NT2/D1 (cell line): Measurements from ENCODE around the gene GLIS2.

Experiments
- DNase-seq: peaks from one replicate; pipeline ENCODE4 v3.0.0-alpha.2; 2011; ENCODE audit warnings: low read depth, low spot score
- H3K27me3 ChIP-seq: 2 replicates; pipeline ENCODE4 v1.6.0; 2011; ENCODE audit warnings: mild to moderate bottlenecking; ENCODE audit not compliant: insufficient read length, insufficient read depth
- H3K36me3 ChIP-seq: 2 replicates; pipeline ENCODE4 v1.6.1; 2011; ENCODE audit warnings: mild to moderate bottlenecking, low read length, mixed read lengths; ENCODE audit not compliant: insufficient read depth, insufficient read length
- H3K4me1 ChIP-seq: 2 replicates; pipeline ENCODE4 v1.5.1; 2011; ENCODE audit not compliant: insufficient read depth, insufficient read length
- H3K4me3 ChIP-seq: 2 replicates; pipeline ENCODE4 v1.5.1; 2011; ENCODE audit warnings: low read depth; ENCODE audit not compliant: insufficient read length
- H3K9ac ChIP-seq: 2 replicates; pipeline ENCODE4 v1.6.0; 2011; ENCODE audit warnings: low read depth; ENCODE audit not compliant: insufficient read length
- H3K9me3 ChIP-seq: 2 replicates; pipeline ENCODE4 v1.5.1; 2011; ENCODE audit warnings: mild to moderate bottlenecking, low read length; ENCODE audit not compliant: insufficient read depth
- SUZ12 ChIP-seq: IDR thresholded peaks from 2 replicates; pipeline ENCODE4 v1.6.1; 2011; ENCODE audit not compliant: insufficient read length, insufficient read depth; ENCODE audit errors: extremely low read depth
- YY1 ChIP-seq: IDR thresholded peaks from 2 replicates; pipeline ENCODE4 v1.6.1; 2011; ENCODE audit not compliant: insufficient read length, insufficient read depth
- ZNF274 ChIP-seq: IDR thresholded peaks from 2 replicates; pipeline ENCODE4 v1.6.1; 2011; ENCODE audit warnings: mild to moderate bottlenecking, low read depth, low read length

Gene GLIS2

DNA sequence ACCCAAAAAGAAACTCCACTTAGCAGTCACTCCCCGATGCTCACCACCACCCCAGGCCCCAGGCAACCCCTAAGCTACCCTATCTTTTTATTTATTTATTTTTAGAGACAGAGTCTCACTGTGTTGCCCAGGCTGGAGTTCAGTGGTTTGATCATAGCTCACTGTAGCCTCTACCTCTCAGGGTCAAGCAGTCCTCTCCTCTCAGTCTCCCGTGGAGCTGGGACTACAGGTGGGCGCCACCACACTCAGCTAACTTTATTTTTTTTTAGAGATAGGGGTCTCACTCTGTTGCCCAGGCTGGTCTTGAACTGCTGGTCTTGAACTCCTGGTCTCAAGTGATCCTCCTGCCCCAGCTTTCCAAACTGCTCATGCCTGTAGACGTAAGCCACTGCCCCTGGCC is 14.7 kb upstream of the GLIS2 start:
- TF ChIP-seq YY1 (no peak), ZNF274 (no peak), SUZ12 (no peak)
- H3K36me3 ChIP-seq = peaks cover 35% of the 10 kb centered on the region
- no peaks in the 10 kb centered on the region for H3K27me3 ChIP-seq
- peaks cover 20% of the 10 kb centered on the region for H3K4me1 ChIP-seq
- no peak overlapping the region for H3K9ac ChIP-seq
- DNase-seq = no peak
- no peak overlapping the region for H3K4me3 ChIP-seq
- no peaks in the 10 kb centered on the region for H3K9me3 ChIP-seq

- Histone ChIP-seq H3K27me3 (no peaks in the 10 kb centered on the region), H3K9ac (no peak overlapping the region), H3K4me3 (no peak overlapping the region), H3K4me1 (peaks cover 26% of the 10 kb centered on the region), H3K36me3 (peaks cover 38% of the 10 kb centered on the region), H3K9me3 (no peaks in the 10 kb centered on the region)
- no peak for TF ChIP-seq ZNF274
- TF ChIP-seq YY1 = no peak
- no peak for TF ChIP-seq SUZ12
- no peak for DNase-seq
Observed at GRCh38 chr16:4301968-4302367, 13.9 kb upstream of the GLIS2 start.

- Histone ChIP-seq H3K4me1 (peaks cover 22% of the 10 kb centered on the region), H3K36me3 (peaks cover 38% of the 10 kb centered on the region), H3K9ac (peak overlapping the region; percentile 21), H3K9me3 (no peaks in the 10 kb centered on the region), H3K4me3 (no peak overlapping the region), H3K27me3 (no peaks in the 10 kb centered on the region)
- TF ChIP-seq ZNF274 = no peak
- no peak for TF ChIP-seq SUZ12
- no peak for TF ChIP-seq YY1
- DNase-seq = no peak
Observed at GRCh38 chr16:4303973-4304372, 11.9 kb upstream of the GLIS2 start.

DNA sequence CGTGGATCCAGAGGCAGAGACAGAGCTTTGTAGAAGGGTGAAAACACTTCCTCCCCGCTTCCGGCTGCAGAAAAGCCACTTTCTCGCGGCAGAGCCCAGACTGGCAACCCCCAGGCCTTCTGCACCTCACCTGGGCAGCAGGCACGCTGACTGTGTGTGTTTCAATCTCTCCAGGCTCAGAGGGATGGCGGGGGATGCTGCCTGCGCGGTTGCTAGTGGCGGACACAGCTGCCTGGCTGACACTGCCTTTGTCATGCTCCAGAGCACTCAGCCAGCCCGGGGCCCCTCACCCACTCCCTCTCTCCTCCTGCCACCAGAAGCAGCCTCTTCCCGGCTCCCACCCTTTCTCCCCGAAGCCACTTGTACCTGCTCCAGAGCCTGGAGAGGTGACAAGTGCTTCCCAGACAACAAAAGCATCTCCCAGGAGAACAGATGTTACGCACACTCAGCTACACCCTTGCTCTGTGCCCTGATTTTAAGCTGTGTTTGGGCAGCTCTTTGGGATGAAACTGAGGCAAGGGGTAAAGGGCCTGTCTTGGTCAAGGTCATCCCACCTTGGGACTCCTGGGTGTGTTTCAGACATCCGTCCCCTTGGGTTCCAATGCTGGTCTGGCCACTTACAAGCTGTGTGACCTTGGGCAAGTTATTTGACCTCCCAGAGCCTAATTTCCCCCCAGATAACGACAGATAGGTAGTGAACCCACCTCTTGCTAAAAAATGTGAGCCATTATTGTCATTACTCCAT is 9.2 kb upstream of the GLIS2 start:
- Histone ChIP-seq H3K36me3 (peaks cover 32% of the 10 kb centered on the region), H3K4me1 (peaks cover 23% of the 10 kb centered on the region), H3K27me3 (no peaks in the 10 kb centered on the region), H3K9ac (peak overlapping the region; percentile 81), H3K4me3 (peak overlapping the region; percentile 75), H3K9me3 (no peaks in the 10 kb centered on the region)
- DNase-seq = no peak
- no peak for TF ChIP-seq YY1

- Histone ChIP-seq H3K4me3 (peak overlapping the region; percentile 75), H3K36me3 (peaks cover 27% of the 10 kb centered on the region), H3K9ac (peak overlapping the region; percentile 76), H3K4me1 (peaks cover 23% of the 10 kb centered on the region), H3K9me3 (no peaks in the 10 kb centered on the region), H3K27me3 (no peaks in the 10 kb centered on the region)
- peak; percentile 86 for DNase-seq
- no peak for TF ChIP-seq YY1
- no peak for TF ChIP-seq ZNF274
- no peak for TF ChIP-seq SUZ12
Observed at GRCh38 chr16:4307215-4308037, 8.4 kb upstream of the GLIS2 start.

DNA sequence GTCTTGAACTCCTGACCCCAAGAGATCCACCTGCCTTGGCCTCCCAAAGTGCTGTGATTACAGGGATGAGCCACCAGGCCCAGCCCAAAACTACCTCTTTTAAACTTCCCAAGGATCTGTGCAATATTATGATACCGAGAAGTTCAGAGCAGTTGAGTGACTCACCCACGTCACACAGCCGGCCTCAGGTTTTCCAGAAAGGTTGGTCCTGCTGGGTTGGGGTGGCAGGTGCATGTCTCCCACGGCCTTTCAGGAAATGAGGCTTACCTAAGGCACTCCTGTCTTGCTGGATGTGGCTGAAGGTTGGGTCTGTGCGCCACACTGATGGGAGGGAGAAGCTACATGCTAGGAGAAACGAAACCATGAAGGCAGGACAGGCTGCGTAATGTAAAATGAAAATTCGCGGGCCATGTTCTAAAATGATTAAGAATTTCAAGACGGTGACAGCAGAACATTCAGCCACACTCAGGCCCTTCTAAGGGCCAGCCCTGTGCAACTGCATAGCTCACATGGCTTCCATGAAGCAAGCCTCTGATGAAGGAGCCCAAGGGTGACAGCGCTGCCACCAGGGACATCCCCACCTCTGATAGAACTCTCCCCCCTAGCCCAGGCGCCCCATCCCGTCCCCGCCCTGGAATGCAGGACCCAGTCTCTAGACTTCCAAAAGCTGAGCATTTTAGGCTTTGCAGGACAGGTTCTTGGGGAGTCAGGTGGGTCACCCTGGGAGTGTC is 6.6 kb upstream of the GLIS2 start:
- no peak for DNase-seq
- no peaks in the 10 kb centered on the region for H3K9me3 ChIP-seq
- peaks cover 13% of the 10 kb centered on the region for H3K27me3 ChIP-seq
- peak overlapping the region; percentile 27 for H3K9ac ChIP-seq
- peaks cover 14% of the 10 kb centered on the region for H3K36me3 ChIP-seq
- no peak overlapping the region for H3K4me3 ChIP-seq
- TF ChIP-seq SUZ12 (no peak), YY1 (no peak), ZNF274 (no peak)
- H3K4me1 ChIP-seq = peaks cover 19% of the 10 kb centered on the region

DNA sequence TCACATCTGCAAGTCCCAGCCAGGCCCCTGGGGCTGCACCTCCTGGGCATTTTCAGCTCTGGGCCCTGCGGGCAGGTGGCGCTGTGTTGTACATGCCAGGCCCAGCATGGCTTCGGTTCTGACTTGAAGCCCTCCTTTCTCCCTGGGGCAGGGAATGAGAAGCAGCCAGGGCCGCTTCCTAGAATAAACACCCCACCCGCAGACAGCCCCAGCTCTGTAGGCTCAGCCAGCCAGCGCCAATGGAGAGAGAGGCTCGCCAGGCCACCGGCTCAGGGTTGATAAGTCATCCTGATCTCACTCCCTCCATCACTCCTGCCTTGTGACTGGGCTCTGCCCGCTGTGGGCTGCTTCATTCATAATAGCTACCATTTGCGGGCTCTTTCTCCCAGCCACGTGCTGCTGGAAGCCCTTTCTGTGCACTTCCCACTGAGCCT is 6.0 kb upstream of the GLIS2 start:
- no peak for TF ChIP-seq YY1
- peaks cover 19% of the 10 kb centered on the region for H3K27me3 ChIP-seq
- peaks cover 16% of the 10 kb centered on the region for H3K4me1 ChIP-seq
- peaks cover 14% of the 10 kb centered on the region for H3K36me3 ChIP-seq
- no peak for DNase-seq
- no peaks in the 10 kb centered on the region for H3K9me3 ChIP-seq
- peak overlapping the region; percentile 42 for H3K9ac ChIP-seq
- no peak overlapping the region for H3K4me3 ChIP-seq
